WERI-Rb-1 (cell line): Measurements from ENCODE around the gene TSBP1.
"Not testable (repeated sequence)": the region's sequence is repeated elsewhere in the genome, so short reads cannot be mapped to it uniquely, and the experiment has no call there.

Source experiments
- DNase-seq: peaks from one replicate; pipeline ENCODE4 v3.0.0-alpha.2; 2020
- H3K27ac ChIP-seq: fragments of 250-450 bp; sonication (Bioruptor Pico); 2 replicates; pipeline ENCODE4 v1.5.1; 2020; ENCODE audit warnings: mild to moderate bottlenecking, moderate library complexity
- H3K27me3 ChIP-seq: fragments of 250-450 bp; sonication (Bioruptor Pico); 2 replicates; pipeline ENCODE4 v1.5.1; 2021; ENCODE audit warnings: mild to moderate bottlenecking, low read depth, moderate library complexity; ENCODE audit not compliant: insufficient read depth, severe bottlenecking
- H3K36me3 ChIP-seq: fragments of 250-450 bp; sonication (Bioruptor Pico); 2 replicates; pipeline ENCODE4 v1.5.1; 2020; ENCODE audit warnings: mild to moderate bottlenecking, moderate library complexity
- H3K4me3 ChIP-seq: 2 replicates; pipeline ENCODE4 v1.5.1; 2011; ENCODE audit warnings: low read depth, mild to moderate bottlenecking, control low read depth, low read length
- H3K9me3 ChIP-seq: fragments of 250-450 bp; sonication (Bioruptor Pico); 2 replicates; pipeline ENCODE4 v1.5.1; 2021; ENCODE audit warnings: mild to moderate bottlenecking, moderate library complexity; ENCODE audit not compliant: severe bottlenecking
- CTCF ChIP-seq: IDR thresholded peaks from 2 replicates; pipeline ENCODE4 v1.5.1; 2011; ENCODE audit warnings: low read depth, mild to moderate bottlenecking, control low read depth, inconsistent platforms, low read length

The TSBP1 gene

GRCh38 chr6:32313964-32314363 lies 57.7 kb downstream of the TSBP1 start:
- peaks cover 47% of the 10 kb centered on the region for H3K27me3 ChIP-seq
- H3K4me3 ChIP-seq = no peak overlapping the region
- DNase-seq = no peak
- no peaks in the 10 kb centered on the region for H3K9me3 ChIP-seq
- no peak overlapping the region for H3K27ac ChIP-seq
- TF ChIP-seq CTCF = no peak
- H3K36me3 ChIP-seq = no peaks in the 10 kb centered on the region

GRCh38 chr6:32298632-32299336 lies 72.9 kb downstream of the TSBP1 start:
- no peaks in the 10 kb centered on the region for H3K9me3 ChIP-seq
- H3K4me3 ChIP-seq = no peak overlapping the region
- H3K36me3 ChIP-seq = no peaks in the 10 kb centered on the region
- DNase-seq = no peak
- peaks cover 43% of the 10 kb centered on the region for H3K27me3 ChIP-seq
- H3K27ac ChIP-seq = no peak overlapping the region
- TF ChIP-seq CTCF = no peak

- H3K27ac ChIP-seq, DNase-seq, H3K9me3 ChIP-seq, H3K36me3 ChIP-seq, H3K4me3 ChIP-seq: not testable (repeated sequence)
- peaks cover 53% of the 10 kb centered on the region for H3K27me3 ChIP-seq
Observed at GRCh38 chr6:32294980-32295379, 76.7 kb downstream of the TSBP1 start.

GRCh38 chr6:32294566-32294965 lies 77.1 kb downstream of the TSBP1 start:
- no peaks in the 10 kb centered on the region for H3K9me3 ChIP-seq
- DNase-seq = no peak
- TF ChIP-seq CTCF = no peak

DNA sequence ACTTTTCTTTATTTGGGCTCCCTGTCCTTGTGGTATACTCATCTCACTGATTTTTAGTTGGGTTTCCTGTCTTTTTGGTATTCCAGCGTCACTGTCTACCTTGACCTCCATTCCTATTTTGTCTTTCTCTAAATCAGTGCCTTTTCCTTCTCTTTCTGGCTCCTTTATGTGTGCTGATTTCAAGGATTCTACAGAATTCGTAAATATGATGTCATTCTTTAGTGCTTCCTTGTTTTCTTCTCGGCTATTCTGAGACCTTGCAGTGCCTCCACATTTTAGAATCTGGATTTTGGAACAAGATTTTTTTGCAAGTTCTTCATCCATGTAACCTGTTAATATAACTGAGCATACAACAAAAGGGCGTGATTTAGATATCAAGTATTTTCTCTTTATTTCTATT lies 78.0 kb downstream of the TSBP1 start:
- Histone ChIP-seq H3K9me3 (no peaks in the 10 kb centered on the region), H3K36me3 (no peaks in the 10 kb centered on the region), H3K27me3 (peaks cover 42% of the 10 kb centered on the region), H3K4me3 (no peak overlapping the region), H3K27ac (no peak overlapping the region)
- no peak for TF ChIP-seq CTCF
- no peak for DNase-seq

More at GRCh38 chr6:32294566-32294965, 77.1 kb downstream of the TSBP1 start:
- Histone ChIP-seq H3K27me3 (peaks cover 51% of the 10 kb centered on the region), H3K4me3 (no peak overlapping the region), H3K36me3 (no peaks in the 10 kb centered on the region), H3K27ac (no peak overlapping the region)

GRCh38 chr6:32291543-32291942 lies 80.2 kb downstream of the TSBP1 start:
- H3K36me3 ChIP-seq = no peaks in the 10 kb centered on the region
- DNase-seq = no peak
- no peak overlapping the region for H3K27ac ChIP-seq
- H3K9me3 ChIP-seq = no peaks in the 10 kb centered on the region
- no peak overlapping the region for H3K4me3 ChIP-seq
- H3K27me3 ChIP-seq = peaks cover 31% of the 10 kb centered on the region
- no peak for TF ChIP-seq CTCF
